ENCODE results near the gene CD276. TPM values are rescaled to one million over a fixed set of nuclear protein-coding genes. Genes with fewer than 3 reads are reported as not detected.

Gene CD276
- total RNA-seq, 1 experiment from 2014 or later = 133 TPM

- H3K23ac ChIP-seq (ENCODE audit: insufficient read length, low read depth, low read length) = no peak overlapping the region
- no peak overlapping the region for H3K18ac ChIP-seq (ENCODE audit: insufficient read length, low read depth, low read length)
- H2BK5ac ChIP-seq (ENCODE audit: insufficient read length, low read length) = no peak overlapping the region
- H3K4me1 ChIP-seq (ENCODE audit: insufficient read depth, low read length) = no peaks in the 10 kb centered on the region
- H3K27me3 ChIP-seq (ENCODE audit: insufficient read depth, low read length) = no peaks in the 10 kb centered on the region
- no peak overlapping the region for H3K9ac ChIP-seq (ENCODE audit: extremely low read depth, insufficient read length, low read length)
- no peak overlapping the region for H3K4me2 ChIP-seq (ENCODE audit: insufficient read depth, insufficient read length, low read length)
- H3K4me3 Mint-ChIP-seq = no peak overlapping the region
- H3K4ac ChIP-seq (ENCODE audit: low read depth, low read length) = no peak overlapping the region
- no peak overlapping the region for H2AFZ ChIP-seq (ENCODE audit: low read length)
- WGBS (ENCODE audit: extremely low coverage, insufficient read length, low lambda C conversion rate) = no CpG with 5 or more reads among the region's 3 CpGs
- H3K23me2 ChIP-seq (ENCODE audit: insufficient read length, low read depth, low read length, poor library complexity, severe bottlenecking) = peaks cover 11% of the 10 kb centered on the region
- peaks cover 21 to 24% of the 10 kb centered on the region in 2 experiments for H3K4me1 Mint-ChIP-seq
- no peaks in the 10 kb centered on the region for H3K9me3 ChIP-seq (ENCODE audit: control insufficient read depth, low read depth, low read length)
- no peaks in the 10 kb centered on the region for H3K9me3 Mint-ChIP-seq
- no peaks in the 10 kb centered on the region; the same call in 1 of the 2 replicates for H3K27me3 Mint-ChIP-seq (ENCODE audit: low read depth)
- no peak overlapping the region for H2AK5ac ChIP-seq (ENCODE audit: insufficient read length, low read length)
- H4K91ac ChIP-seq (ENCODE audit: insufficient read length, low read depth, low read length) = no peak overlapping the region
- no peak for TF ChIP-seq CTCF (conservative IDR thresholded peaks at IDR 0.05)
- no peak overlapping the region for H2BK12ac ChIP-seq (ENCODE audit: insufficient read length, low read depth, low read length)
- H3K79me2 ChIP-seq (ENCODE audit: insufficient read depth, low read length) = peaks cover 6% of the 10 kb centered on the region; the same call in 1 of the 2 replicates
- no peaks in the 10 kb centered on the region; a peak in 1 of 7 replicates for H3K36me3 Mint-ChIP-seq (ENCODE audit: insufficient read depth in 1 of 3, low read depth in 3 of 3)
- no peak overlapping the region for H4K5ac ChIP-seq (ENCODE audit: insufficient read length, low read depth, low read length)
- H3K27ac Mint-ChIP-seq = no peak overlapping the region
- no peak overlapping the region for H2BK15ac ChIP-seq (ENCODE audit: low read depth, low read length)
- no peak overlapping the region for H3K14ac ChIP-seq (ENCODE audit: insufficient read depth, low read length)
- H2BK20ac ChIP-seq (ENCODE audit: low read depth, low read length, poor library complexity, severe bottlenecking) = no peak overlapping the region
- H3K79me1 ChIP-seq (ENCODE audit: insufficient read depth, low read depth, low read length, poor library complexity, severe bottlenecking) = peaks cover 3% of the 10 kb centered on the region
- no peak overlapping the region for H3T11ph ChIP-seq (ENCODE audit: low read length)
- no peak overlapping the region for H3K56ac ChIP-seq (ENCODE audit: insufficient read length, low read depth, low read length)
- H4K20me1 ChIP-seq (ENCODE audit: control insufficient read depth, insufficient read depth, insufficient read length) = no peaks in the 10 kb centered on the region
- DNase-seq = no peak
- no peak overlapping the region for H2BK120ac ChIP-seq (ENCODE audit: low read depth, low read length, poor library complexity, severe bottlenecking)
- H4K8ac ChIP-seq (replicated peaks; ENCODE audit: insufficient read length, low read depth, low read length) = no peak overlapping the region
- H3K27ac ChIP-seq (ENCODE audit: insufficient read length, low read depth, low read length) = no peak overlapping the region
Observed at GRCh38 chr15:73681063-73681462, 3.1 kb upstream of the CD276 start.
